K562 (cell line): ENCODE measurements around the gene STRA6.

Experiments
- CBFB ChIP-seq: sonication (generic); formaldehyde crosslinking; IDR thresholded peaks from 2 replicates; pipeline ENCODE4 v1.4.0; 2020; ENCODE audit warnings: mild to moderate bottlenecking, missing genetic modification reagents
- FOXK2 ChIP-seq, 2 experiments: fragments of 450-650 bp; IDR thresholded peaks in 1 of 2; conservative IDR thresholded peaks in 1 of 2; 2 replicates each; pipeline ENCODE4 v1.6.1; 2016; ENCODE audit warnings: low read depth in 2 of 2, mild to moderate bottlenecking in 1 of 2
- JUND ChIP-seq, 2 experiments: IDR thresholded peaks; 2 replicates in 1 of 2; 3 replicates in 1 of 2; pipeline ENCODE4 v1.6.1; 2011; ENCODE audit warnings: borderline replicate concordance in 2 of 2, low read depth in 2 of 2, low read length in 2 of 2, improper control_type of control experiment in 1 of 2, missing biosample characterization in 1 of 2, missing genetic modification characterization in 1 of 2, missing genetic modification reagents in 1 of 2
- MEF2A ChIP-seq: IDR thresholded peaks from 2 replicates; pipeline ENCODE4 v1.6.1; 2011; ENCODE audit warnings: low read depth, mild to moderate bottlenecking, low read length, moderate library complexity; ENCODE audit not compliant: control insufficient read depth
- PML ChIP-seq: IDR thresholded peaks from 2 replicates; pipeline ENCODE4 v1.6.1; 2012; ENCODE audit warnings: low read length, inconsistent platforms
- POLR2AphosphoS5 ChIP-seq: IDR thresholded peaks from 2 replicates; pipeline ENCODE4 v1.6.1; 2011; ENCODE audit warnings: mild to moderate bottlenecking, low read depth, low read length, moderate library complexity; ENCODE audit not compliant: control insufficient read depth, insufficient read depth
- ZNF121 ChIP-seq: sonication (generic); formaldehyde crosslinking; conservative IDR thresholded peaks from 2 replicates; pipeline ENCODE4 v1.8.0; 2022; ENCODE audit warnings: missing genetic modification reagents
- TF ChIP-seq, protein P1 (sequence below): fragments of 450-650 bp; formaldehyde crosslinking; IDR thresholded peaks from 2 replicates; pipeline ENCODE4 v1.4.0; 2020; ENCODE audit warnings: mild to moderate bottlenecking, moderate library complexity
- TF ChIP-seq, protein P2 (sequence below), 3 experiments: IDR thresholded peaks in 2 of 3; conservative IDR thresholded peaks in 1 of 3; 2 replicates each; pipeline ENCODE4 v1.5.1; 2011 to 2012; ENCODE audit warnings: low read length in 3 of 3, mild to moderate bottlenecking in 3 of 3, control low read depth in 2 of 3, improper control_type of control experiment in 1 of 3, inconsistent platforms in 1 of 3, low read depth in 1 of 3, mixed read lengths in 1 of 3, moderate library complexity in 1 of 3; ENCODE audit not compliant: insufficient read depth in 2 of 3

DNA sequence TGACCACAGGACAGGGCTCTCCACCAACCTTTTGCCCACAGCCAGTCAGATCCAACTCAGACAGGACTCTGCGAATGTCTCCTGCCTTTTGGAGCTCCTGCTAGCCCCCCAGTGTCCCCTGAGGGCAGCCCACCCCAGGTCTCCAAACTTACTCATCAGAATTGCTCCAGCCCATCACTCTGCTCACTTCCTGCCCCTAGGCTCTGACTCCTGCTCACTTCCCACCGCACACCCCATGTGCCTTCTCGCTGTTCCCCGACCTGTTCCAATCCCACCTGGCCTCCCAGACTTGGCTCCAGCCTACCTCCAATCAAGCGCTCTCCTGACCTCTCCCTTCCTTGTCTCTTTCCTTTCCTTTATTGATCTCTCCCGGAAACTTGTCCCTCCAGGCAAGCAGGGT lies 5.9 kb upstream of the STRA6 start:
- TF ChIP-seq, protein P1, sequence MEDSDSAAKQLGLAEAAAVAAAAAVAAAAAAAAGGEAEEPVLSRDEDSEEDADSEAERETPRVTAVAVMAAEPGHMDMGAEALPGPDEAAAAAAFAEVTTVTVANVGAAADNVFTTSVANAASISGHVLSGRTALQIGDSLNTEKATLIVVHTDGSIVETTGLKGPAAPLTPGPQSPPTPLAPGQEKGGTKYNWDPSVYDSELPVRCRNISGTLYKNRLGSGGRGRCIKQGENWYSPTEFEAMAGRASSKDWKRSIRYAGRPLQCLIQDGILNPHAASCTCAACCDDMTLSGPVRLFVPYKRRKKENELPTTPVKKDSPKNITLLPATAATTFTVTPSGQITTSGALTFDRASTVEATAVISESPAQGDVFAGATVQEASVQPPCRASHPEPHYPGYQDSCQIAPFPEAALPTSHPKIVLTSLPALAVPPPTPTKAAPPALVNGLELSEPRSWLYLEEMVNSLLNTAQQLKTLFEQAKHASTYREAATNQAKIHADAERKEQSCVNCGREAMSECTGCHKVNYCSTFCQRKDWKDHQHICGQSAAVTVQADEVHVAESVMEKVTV: no peak
- TF ChIP-seq MEF2A (no peak), ZNF121 (CRISPR knock-in tag) (no peak), FOXK2 (conservative IDR thresholded peaks at IDR 0.05 in 1 of 2, IDR thresholded peaks at IDR 0.05 in 1 of 2; ENCODE audit: low read depth in 2 of 2) (no peak), JUND (IDR thresholded peaks at IDR 0.05; ENCODE audit: borderline replicate concordance, low read depth, low read length) (no peak), JUND (tag; IDR thresholded peaks at IDR 0.05; ENCODE audit: borderline replicate concordance, low read depth, low read length) (no peak), POLR2AphosphoS5 (no peak), PML (no peak), CBFB (CRISPR knock-in tag) (no peak)
- TF ChIP-seq, protein P2, sequence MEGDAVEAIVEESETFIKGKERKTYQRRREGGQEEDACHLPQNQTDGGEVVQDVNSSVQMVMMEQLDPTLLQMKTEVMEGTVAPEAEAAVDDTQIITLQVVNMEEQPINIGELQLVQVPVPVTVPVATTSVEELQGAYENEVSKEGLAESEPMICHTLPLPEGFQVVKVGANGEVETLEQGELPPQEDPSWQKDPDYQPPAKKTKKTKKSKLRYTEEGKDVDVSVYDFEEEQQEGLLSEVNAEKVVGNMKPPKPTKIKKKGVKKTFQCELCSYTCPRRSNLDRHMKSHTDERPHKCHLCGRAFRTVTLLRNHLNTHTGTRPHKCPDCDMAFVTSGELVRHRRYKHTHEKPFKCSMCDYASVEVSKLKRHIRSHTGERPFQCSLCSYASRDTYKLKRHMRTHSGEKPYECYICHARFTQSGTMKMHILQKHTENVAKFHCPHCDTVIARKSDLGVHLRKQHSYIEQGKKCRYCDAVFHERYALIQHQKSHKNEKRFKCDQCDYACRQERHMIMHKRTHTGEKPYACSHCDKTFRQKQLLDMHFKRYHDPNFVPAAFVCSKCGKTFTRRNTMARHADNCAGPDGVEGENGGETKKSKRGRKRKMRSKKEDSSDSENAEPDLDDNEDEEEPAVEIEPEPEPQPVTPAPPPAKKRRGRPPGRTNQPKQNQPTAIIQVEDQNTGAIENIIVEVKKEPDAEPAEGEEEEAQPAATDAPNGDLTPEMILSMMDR (IDR thresholded peaks at IDR 0.05 in 2 of 3, conservative IDR thresholded peaks at IDR 0.05 in 1 of 3; ENCODE audit: insufficient read depth in 2 of 3, low read depth in 1 of 3, low read length in 3 of 3): no peak
